ENCODE data around the gene EHBP1. TPM values are rescaled to one million over a fixed set of nuclear protein-coding genes. Genes with fewer than 3 reads are reported as not detected.

The EHBP1 gene
- polyA plus RNA-seq, 3 donors: 4.2 to 6.1 (median 6.0) TPM

- H3K36me3 ChIP-seq (replicated peaks in 1 of 2; ENCODE audit: control insufficient read depth in 1 of 2, insufficient read depth in 2 of 2, low read length in 2 of 2): no peaks in the 10 kb centered on the region
- Mint-ChIP-seq H3K36me3 (peaks cover 0 to 7% of the 10 kb centered on the region in 2 donors), H3K4me1 (no peaks in the 10 kb centered on the region), H3K4me3 (no peak overlapping the region), H3K9me3 (no peaks in the 10 kb centered on the region), H3K27me3 (ENCODE audit: low read depth in 3 of 3) (peaks cover 0 to 3% (median 2%) of the 10 kb centered on the region in 3 donors), H3K27ac (no peak overlapping the region)
- no peak overlapping the region for H3K9ac ChIP-seq (ENCODE audit: insufficient read depth, low read length, poor library complexity, severe bottlenecking)
- no peak overlapping the region for H3K4me3 ChIP-seq (replicated peaks in 1 of 3; ENCODE audit: low read depth in 2 of 3, low read length in 3 of 3)
- no peaks in the 10 kb centered on the region for H4K20me1 ChIP-seq (ENCODE audit: insufficient read depth, low read length)
- H3K9me3 ChIP-seq (replicated peaks in 1 of 2; ENCODE audit: control insufficient read depth in 1 of 2, insufficient read depth in 1 of 2, low read length in 2 of 2): no peaks in the 10 kb centered on the region
- no peaks in the 10 kb centered on the region for H3K27me3 ChIP-seq (ENCODE audit: control insufficient read depth in 2 of 2, insufficient read depth in 2 of 2, low read length in 2 of 2)
- WGBS (ENCODE audit: insufficient coverage): no CpG with 5 or more reads among the region's 1 CpG
- intact Hi-C loops (cut with micrococcal nuclease): no loop called here
- H3K4me2 ChIP-seq (replicated peaks; ENCODE audit: extremely low read depth, low read length, poor library complexity, severe bottlenecking): no peak overlapping the region
- H2AFZ ChIP-seq (ENCODE audit: insufficient read depth, low read depth, low read length, poor library complexity, severe bottlenecking): no peak overlapping the region
- no peak for DNase-seq
- H3K27ac ChIP-seq (ENCODE audit: low read depth in 1 of 2, low read length in 2 of 2): no peak overlapping the region
- TF ChIP-seq CTCF (IDR thresholded peaks at IDR 0.05): no peak
- H3K4me1 ChIP-seq (ENCODE audit: control insufficient read depth in 1 of 2, insufficient read depth in 2 of 2, low read length in 2 of 2): no peaks in the 10 kb centered on the region
- no peaks in the 10 kb centered on the region for H3K79me2 ChIP-seq (ENCODE audit: insufficient read depth, low read length)
Measured at GRCh38 chr2:63029058-63029457, 323.5 kb downstream of the EHBP1 start.

- Histone ChIP-seq H3K27me3 (ENCODE audit: control insufficient read depth in 2 of 2, insufficient read depth in 2 of 2, low read length in 2 of 2) (no peaks in the 10 kb centered on the region), H4K20me1 (ENCODE audit: insufficient read depth, low read length) (no peaks in the 10 kb centered on the region), H3K4me2 (replicated peaks; ENCODE audit: extremely low read depth, low read length, poor library complexity, severe bottlenecking) (no peak overlapping the region), H3K79me2 (ENCODE audit: insufficient read depth, low read length) (no peaks in the 10 kb centered on the region), H3K36me3 (replicated peaks in 1 of 2; ENCODE audit: control insufficient read depth in 1 of 2, insufficient read depth in 2 of 2, low read length in 2 of 2) (no peaks in the 10 kb centered on the region), H3K9ac (ENCODE audit: insufficient read depth, low read length, poor library complexity, severe bottlenecking) (no peak overlapping the region), H3K4me1 (ENCODE audit: control insufficient read depth in 1 of 2, insufficient read depth in 2 of 2, low read length in 2 of 2) (no peaks in the 10 kb centered on the region), H3K4me3 (replicated peaks in 1 of 3; ENCODE audit: low read depth in 2 of 3, low read length in 3 of 3) (no peak overlapping the region), H2AFZ (ENCODE audit: insufficient read depth, low read depth, low read length, poor library complexity, severe bottlenecking) (no peak overlapping the region), H3K27ac (ENCODE audit: low read depth in 1 of 2, low read length in 2 of 2) (no peak overlapping the region), H3K9me3 (replicated peaks in 1 of 2; ENCODE audit: control insufficient read depth in 1 of 2, insufficient read depth in 1 of 2, low read length in 2 of 2) (no peaks in the 10 kb centered on the region)
- Mint-ChIP-seq H3K27me3 (ENCODE audit: low read depth in 3 of 3) (peaks cover 0 to 2% (median 1%) of the 10 kb centered on the region in 3 donors), H3K36me3 (peaks cover 0 to 3% of the 10 kb centered on the region in 2 donors), H3K4me3 (no peak overlapping the region), H3K27ac (no peak overlapping the region), H3K9me3 (no peaks in the 10 kb centered on the region), H3K4me1 (no peaks in the 10 kb centered on the region)
- 90% methylated on average over 2 of the region's 4 CpGs for WGBS (ENCODE audit: insufficient coverage)
- no peak for TF ChIP-seq CTCF (IDR thresholded peaks at IDR 0.05)
- intact Hi-C loops (cut with micrococcal nuclease): no loop called here
- no peak for DNase-seq
Measured at GRCh38 chr2:63034526-63034925, 329.0 kb downstream of the EHBP1 start.

Data from CD14-positive monocyte (primary cell).